ENCODE results near the gene OR51A2.
"Not testable (repeated sequence)": the region's sequence is repeated elsewhere in the genome, so short reads cannot be mapped to it uniquely, and the experiment has no call there.

Gene OR51A2, protein sequence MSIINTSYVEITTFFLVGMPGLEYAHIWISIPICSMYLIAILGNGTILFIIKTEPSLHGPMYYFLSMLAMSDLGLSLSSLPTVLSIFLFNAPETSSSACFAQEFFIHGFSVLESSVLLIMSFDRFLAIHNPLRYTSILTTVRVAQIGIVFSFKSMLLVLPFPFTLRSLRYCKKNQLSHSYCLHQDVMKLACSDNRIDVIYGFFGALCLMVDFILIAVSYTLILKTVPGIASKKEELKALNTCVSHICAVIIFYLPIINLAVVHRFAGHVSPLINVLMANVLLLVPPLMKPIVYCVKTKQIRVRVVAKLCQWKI

DNA sequence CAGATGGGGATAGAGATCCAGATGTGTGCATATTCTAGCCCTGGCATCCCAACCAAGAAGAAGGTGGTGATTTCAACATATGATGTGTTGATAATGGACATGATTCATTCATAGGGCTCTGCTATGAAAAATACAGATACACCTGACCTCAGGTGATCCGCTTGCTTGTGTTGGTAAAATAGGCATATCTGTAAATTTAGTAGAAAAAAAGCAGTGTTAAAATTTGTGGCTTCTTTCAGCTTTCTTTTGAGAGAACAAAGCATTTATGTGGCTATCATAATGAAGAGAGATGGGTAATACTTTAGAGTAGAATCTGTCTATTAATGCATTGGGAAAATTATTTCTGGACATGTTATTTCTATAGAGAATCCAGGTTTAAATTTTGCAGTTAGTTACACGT lies at the start of gene OR51A2:
Gene OR51A2, minus strand, starts transcription at position 101 of the 400 bp plus-strand sequence. Its CDS starts 0 bp downstream, at position 101.
- not testable (repeated sequence) for DNase-seq (ENCODE audit: low read depth)

DNA sequence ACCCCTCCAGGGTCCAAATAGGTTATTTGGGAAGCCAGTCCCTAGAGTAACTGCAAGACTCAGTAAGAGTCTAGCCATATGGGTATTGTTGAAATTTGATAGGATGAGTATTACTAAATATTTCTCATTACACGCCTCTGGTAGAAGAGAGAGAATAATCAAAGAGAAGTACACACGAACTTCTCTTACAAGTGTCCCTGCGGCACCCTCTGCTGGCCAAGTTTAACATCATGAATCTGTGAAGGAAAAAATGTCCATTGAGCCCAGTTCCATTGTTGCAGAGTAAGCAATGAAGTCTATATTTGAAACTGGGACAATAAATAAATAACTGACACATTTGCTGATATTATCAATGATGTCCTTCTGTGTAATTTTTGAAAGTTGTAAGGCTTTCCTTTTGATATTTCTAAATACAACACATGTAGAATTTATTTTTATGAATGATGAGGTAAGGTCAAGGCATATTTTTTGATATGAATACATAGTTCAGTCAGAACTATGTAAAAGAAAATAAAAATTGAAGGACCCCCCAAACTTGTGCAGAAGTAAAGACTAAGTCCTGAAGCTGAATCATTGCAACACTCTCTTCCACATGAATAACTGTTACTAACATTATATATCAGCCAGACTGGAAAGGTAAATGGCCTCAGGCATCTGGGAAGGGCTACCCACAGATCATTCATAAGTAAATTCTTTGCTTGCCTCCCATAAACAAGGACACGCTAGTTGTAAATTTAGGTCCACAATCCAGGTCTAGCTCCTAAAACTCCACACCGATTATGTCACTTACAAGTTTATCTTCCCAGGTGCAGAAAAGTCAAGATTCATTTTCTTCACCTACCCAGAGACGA lies 49.1 kb upstream of the OR51A2 start:
- peak; percentile 8 for DNase-seq (ENCODE audit: low read depth)

DNA sequence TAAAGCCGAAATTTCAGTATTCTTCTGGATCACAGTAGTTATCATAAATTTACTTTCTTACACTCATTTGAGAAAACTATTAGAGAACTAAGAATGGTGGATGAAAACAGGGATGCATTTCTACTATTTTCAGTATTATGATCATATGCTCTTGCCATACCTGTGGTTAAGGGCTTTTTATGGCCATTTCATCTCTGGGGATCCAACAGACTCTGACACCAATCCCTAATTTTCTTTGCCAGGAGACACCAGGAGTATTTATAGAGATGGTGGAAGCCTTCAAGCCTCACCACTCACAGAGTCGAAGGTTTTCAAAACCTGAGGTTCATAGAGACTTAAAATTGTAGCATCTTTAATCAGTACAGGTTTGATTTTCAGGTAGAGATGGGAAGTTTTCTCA lies 39.0 kb upstream of the OR51A2 start, which contains the start of gene OR51L1:
Gene OR51L1, plus strand, starts transcription at position 301 of the 400 bp plus-strand sequence. CDS start 4,132 bp downstream, outside the sequence.
- DNase-seq (ENCODE audit: low read depth) = no peak

DNA sequence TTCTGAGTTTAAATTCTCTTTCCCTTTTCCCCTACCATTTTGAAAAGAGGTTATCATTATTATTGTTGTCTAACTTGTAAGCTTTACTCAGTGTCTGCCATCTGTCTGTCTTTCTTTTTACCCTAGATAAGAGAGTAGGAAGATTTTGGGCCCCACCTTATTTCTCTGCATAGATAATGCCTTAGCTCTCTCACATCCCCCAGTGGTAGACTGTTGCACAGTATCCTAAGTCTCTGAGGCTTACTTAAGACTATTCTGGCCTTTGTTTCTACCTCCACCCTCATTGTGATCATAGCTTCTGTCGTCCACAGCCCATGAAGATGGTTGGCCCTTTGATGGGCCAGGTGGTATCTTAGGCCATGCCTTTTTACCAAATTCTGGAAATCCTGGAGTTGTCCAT lies 35.5 kb upstream of the OR51A2 start:
- no peak for DNase-seq (ENCODE audit: low read depth)

DNA sequence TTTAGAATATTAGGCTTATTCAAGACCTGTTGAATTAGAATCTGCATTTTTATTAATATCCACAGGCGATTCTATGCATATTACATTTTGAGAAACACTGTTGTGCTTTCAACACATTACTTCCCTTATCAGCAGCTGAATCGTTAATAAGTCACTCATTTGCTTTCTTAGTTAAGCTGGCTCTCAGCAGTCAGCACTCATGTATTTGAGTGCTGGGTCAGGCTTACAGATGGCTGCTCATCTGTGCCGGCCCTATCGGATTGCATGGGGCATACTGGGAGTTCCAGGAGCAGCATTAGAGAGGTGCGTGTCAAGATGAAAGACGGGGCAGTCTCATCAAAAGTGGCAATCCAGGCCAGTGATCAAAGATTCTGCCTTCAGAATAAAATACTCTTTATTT lies 28.3 kb upstream of the OR51A2 start:
- no peak for DNase-seq (ENCODE audit: low read depth)

DNA sequence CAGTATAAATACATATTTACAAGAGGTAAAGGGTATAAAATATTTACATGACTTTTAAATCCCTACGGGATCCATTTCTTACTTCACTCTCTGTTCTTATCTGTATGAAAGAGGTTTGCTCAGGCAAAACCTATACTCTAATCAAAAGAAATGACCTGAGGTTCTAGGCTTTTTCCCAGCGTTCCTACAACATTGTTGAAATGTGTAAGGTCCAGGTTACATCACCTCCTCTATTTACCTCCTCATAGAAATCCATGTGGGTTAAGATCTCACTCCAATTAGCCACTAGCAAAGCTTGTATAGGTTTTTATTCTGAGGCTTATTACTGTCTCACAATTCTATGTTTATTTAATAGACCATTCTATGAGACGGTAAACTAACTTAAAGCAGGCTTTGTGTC lies 27.2 kb upstream of the OR51A2 start:
- no peak for DNase-seq (ENCODE audit: low read depth)

DNA sequence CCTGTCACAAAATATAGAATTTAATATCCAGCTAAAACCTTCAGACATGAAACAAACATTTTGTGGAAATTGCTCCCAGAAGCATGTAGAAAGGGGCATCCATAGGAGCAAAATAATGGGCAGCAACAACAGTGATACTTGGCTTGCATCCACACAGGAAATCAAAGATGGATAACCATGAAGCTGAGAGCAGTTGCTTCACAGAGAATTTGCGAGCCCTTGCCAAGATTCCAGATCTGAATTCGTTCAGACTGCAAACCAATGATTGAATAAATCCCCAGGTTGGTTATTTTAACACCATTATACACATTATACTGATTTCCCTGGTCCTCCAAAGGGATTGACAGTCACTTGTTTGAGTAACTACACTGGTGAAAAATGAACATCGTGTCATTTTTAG lies 23.5 kb upstream of the OR51A2 start:
- DNase-seq (ENCODE audit: low read depth) = no peak

DNA sequence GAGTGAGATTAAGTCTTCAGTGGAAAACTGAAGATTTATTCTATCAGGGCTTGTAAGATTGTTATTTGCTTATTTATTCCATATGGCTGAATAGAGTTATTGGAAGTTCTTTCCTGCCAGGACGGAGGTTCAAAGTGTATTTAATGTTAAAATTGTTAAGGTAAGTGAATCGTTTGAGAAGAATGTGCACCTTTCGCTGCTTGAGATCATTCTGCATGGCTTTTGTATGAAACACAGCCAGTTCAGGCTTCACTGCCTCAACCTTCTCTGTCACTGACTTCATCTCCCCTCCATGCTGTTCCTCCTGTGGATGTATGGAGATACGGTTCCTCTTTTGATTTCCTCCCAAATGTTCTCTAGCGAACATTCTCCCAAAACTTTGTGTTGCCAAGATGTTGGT lies 19.9 kb upstream of the OR51A2 start:
- no peak for DNase-seq (ENCODE audit: low read depth)

DNA sequence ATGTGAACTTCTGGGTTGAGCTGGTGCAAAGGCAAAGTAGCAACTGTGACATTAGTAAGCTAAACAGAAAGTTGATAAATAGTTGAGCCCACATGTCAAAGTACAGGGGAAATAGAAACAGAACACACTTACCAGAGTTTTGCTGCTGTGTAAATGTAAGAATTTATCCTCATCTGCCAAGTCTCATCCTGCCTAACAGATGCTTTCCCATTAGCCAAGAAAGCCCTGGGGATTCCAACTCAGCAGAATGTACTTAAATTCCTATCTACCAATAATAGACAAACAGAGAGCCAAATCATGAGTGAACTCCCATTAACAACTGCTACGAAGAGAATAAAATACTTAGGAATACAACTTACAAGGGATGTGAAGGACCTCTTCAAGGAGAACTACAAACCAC lies 7.3 kb upstream of the OR51A2 start:
- DNase-seq (ENCODE audit: low read depth) = no peak

DNA sequence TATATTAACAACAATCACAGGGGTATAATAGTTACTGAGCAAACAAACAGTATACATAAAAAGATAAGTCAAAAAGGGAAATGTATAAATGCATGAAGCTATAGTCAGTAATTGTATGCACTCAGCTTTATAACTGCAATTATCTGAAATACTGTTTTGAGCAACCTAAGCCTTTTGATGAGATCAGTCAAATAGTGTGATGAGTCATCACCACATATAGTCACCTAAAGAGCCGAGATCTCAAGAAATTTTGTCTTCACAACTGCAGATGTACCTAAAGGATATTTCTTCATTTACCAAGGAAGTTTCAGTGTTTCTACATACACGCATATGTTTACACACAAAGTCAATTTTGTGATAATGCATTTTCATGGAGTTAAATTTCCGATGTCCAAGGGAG lies 5.4 kb upstream of the OR51A2 start:
- DNase-seq (ENCODE audit: low read depth) = no peak

DNA sequence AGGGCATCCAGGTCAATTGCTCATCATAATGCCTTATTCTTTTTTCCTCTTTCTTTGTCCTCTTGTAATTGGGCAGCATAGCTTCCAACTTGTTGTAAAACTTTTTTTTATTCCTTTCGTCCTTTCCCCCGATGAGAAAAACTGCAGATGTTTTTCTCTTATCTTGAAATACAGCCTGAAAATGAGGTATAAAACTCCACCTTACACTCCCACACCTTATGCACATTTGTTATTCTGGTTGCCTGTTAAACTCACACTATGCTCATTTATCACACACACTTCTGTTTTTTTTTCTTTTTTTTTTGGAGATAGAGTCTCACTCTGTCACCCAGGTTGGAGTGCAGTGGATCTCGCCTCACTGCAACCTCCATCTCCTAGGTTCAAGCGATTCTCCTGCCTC lies 1.9 kb upstream of the OR51A2 start:
- no peak for DNase-seq (ENCODE audit: low read depth)

DNA sequence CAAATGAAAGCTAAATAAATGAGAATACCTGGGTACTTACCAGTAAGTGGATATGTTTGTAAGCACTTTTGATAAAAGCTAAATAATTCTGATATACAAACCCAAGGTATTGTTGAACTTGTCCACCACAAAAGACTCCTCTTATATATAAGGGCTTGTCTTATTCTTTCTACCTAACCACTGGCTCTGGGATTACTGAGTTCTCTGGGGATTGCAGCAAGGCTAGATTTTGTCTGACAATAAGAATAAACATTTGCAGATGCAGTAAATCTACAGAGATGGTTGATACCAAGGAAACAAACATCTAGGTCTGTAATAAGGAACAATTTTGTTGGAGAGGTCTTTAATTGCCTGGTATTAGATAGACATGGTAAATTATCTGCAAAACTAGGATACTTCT lies 8.0 kb downstream of the OR51A2 start, which contains the start of gene OR51A4:
Gene OR51A4, minus strand, starts transcription at position 101 of the 400 bp plus-strand sequence. CDS start 505 bp downstream, outside the sequence.
- DNase-seq (ENCODE audit: low read depth) = no peak

DNA sequence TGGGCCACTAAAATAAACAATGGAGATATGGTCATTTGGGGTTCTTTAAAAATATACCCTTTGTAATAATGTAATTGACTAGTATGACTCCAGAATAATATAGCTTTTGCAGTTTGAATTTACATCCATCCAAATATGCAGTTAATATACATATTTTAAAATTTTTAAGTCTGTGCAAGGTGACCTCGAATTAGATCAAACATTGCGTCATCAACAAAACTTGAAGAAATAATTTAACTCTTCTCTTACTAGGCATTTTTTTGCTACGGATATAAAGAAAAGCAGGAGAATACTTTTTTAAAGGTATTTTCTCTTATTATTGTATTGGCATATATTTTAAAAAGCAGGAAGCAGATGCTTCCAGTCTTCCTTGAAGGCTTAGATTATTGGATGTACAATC lies 18.8 kb downstream of the OR51A2 start:
- DNase-seq (ENCODE audit: low read depth) = no peak

DNA sequence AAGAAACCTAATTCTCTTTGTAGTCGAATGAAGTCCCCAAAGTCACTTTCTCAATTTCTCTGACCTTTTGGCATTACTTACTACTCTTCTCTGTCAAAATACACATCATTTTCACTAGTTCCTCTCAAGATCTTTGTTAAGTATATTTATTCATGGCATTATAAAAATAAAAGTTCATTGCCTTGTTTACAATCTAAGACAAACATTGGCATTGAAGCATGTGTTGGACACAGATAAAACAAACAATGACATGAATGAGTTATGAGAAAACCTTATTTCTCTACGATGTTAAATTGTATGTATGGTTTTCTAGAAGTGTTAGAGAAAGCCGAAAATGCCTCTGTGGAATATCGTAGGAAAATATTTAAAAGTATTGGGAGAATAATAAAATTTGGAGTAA lies 22.8 kb downstream of the OR51A2 start:
- no peak for DNase-seq (ENCODE audit: low read depth)

DNA sequence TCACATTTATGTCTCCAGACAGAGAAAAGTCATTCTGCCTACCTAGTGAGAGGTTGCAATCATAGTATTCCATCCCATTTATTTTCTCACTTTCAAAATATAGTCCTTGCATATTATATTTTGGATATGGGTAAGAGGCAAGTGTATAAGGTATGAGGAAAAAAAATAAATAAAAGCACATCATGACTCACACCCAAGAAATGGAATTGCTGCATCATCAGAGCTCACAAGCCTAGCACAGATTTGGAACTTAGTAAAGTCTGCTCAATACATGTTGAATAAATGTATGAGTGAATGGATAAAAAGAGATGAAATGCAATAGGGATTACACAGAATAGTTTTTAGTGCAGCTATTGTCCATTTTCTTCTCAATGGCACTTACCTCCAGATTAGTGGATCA lies 28.9 kb downstream of the OR51A2 start:
- DNase-seq (ENCODE audit: low read depth) = no peak

DNA sequence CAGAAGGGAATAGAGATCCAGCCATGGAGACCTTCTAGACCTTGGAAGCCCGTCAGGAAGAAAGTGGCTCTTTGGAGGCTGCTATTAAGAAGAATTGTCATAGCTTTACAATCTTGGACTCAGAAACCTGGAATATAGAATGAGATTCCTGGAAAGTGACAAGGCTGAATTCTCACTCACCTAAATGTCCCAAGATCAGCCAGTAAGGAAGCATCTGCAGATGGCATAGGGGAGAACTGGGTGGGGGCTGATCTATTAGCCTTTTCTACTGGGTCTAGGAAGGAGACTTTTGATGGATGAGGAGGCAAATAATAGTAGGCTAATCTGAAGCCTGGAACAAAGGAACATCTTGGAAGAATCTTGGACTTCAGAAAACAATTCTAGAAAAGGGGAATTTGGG lies 31.3 kb downstream of the OR51A2 start, which contains the start of gene OR51G1:
Gene OR51G1, minus strand, starts transcription at position 101 of the 400 bp plus-strand sequence. Its CDS starts 0 bp downstream, at position 101.
- no peak for DNase-seq (ENCODE audit: low read depth)

DNA sequence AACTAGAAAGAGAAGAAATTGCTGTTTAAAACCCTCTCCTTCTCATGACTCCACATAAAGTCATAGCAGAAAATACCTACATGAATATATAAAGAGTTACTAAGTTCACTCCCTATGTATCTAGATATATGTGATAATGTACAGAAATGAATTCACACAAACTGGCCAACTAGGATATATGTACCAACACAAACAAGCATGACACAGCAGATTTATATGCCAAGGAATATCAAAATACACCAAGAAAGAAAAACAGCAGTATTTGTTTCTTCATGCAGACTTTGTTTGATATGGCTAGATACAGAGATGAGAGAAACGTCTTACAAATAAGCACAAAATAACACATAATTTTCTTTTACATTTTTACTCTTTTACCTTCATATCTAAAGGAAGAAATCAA lies 33.2 kb downstream of the OR51A2 start:
- no peak for DNase-seq (ENCODE audit: low read depth)

DNA sequence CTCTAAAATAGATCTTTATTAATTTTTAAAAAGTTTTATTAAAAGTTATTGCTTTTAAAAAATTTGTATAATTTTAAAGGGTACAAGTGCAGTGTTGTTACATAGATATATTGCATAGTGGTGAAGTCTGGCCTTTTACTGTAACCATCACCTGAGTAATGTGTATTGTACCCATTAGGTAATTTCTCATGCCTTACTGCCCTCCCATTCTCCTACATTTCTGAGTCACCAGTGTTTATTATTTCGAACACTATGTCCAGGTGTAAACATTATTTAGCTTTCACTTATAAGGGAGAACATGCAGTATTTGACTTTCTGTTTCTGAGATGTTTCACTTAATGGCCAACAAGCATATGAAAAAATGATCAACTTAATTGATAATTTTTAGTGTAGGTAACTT lies 33.7 kb downstream of the OR51A2 start:
- DNase-seq (ENCODE audit: low read depth) = no peak

DNA sequence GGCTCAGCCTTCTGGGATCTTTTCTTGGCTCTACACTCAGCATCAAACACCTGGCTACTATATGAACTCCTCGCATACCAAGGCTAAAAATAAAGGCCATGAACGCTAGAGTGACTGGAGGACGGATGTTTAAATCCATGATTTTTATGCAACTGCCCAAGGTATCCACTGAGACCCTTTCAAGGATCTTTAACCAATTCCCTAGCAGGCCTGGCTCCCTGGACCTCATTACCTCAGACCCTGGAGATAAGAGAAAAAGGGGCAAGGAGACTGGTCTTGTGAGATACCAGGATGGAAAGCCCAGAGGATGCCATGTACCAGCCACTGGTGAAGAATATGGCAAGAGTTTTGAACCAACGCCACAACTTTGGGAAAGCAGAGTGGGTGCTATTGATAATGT lies 36.3 kb downstream of the OR51A2 start, which contains the start of gene OR51G2:
Gene OR51G2, minus strand, starts transcription at position 101 of the 400 bp plus-strand sequence. CDS start 3,687 bp downstream, outside the sequence.
- no peak for DNase-seq (ENCODE audit: low read depth)

DNA sequence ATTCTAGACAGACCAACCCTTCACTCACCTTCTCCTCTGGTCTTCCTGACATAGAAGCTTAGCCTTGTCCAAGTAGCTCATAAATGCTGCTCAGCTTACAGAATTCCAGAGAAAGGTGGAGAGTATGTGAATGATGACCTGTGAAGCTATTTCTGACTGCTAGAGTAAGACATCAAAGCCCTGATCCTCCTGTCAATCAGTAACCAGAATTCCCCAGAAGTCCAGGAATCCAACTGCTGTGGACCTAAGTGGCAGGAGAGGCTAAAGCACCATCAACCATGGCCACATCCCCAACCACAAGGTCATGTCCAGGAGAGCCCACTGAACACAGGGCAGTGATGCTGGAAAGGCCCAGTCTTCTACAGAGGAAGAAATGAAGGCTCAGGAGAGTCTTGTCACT lies 38.9 kb downstream of the OR51A2 start:
- no peak for DNase-seq (ENCODE audit: low read depth)

Data from GM04503 (cell line).